Measurements from ENCODE around the gene B3GALT6.

The B3GALT6 gene

DNA sequence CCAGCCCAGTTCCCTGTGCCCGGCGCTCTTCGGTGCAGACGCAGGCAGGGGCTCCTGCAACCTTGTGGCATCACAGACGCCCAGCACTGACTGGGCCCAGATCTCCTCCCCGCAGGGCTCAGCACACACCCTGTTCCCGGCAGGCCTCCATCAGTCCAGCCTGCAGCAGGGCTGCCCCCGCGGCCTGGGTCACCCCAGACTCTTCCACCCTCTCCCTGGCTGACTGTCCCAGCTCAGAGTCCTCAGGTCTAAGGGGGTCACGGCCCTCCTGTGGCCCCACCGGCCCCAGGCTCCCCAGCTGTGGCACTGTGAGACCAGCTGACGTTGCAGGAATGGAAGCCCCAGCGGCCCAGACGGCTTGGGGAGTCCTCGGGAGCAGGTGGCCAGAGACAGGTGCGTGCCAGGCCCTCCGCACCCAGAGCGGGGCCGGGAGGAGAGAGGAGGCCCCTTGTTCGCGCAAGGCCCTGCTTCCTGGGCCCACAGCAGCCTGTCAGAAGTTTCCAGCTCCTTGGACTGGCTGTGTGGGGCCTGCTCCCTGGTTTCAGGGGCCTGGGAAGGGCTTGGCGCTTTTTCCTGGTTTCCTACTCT, 4.2 kb downstream of the B3GALT6 start:
- no peak for DNase-seq (ENCODE audit: low spot score)
- TF ChIP-seq, protein P1, sequence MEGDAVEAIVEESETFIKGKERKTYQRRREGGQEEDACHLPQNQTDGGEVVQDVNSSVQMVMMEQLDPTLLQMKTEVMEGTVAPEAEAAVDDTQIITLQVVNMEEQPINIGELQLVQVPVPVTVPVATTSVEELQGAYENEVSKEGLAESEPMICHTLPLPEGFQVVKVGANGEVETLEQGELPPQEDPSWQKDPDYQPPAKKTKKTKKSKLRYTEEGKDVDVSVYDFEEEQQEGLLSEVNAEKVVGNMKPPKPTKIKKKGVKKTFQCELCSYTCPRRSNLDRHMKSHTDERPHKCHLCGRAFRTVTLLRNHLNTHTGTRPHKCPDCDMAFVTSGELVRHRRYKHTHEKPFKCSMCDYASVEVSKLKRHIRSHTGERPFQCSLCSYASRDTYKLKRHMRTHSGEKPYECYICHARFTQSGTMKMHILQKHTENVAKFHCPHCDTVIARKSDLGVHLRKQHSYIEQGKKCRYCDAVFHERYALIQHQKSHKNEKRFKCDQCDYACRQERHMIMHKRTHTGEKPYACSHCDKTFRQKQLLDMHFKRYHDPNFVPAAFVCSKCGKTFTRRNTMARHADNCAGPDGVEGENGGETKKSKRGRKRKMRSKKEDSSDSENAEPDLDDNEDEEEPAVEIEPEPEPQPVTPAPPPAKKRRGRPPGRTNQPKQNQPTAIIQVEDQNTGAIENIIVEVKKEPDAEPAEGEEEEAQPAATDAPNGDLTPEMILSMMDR (IDR thresholded peaks at IDR 0.05; ENCODE audit: borderline replicate concordance, control extremely low read depth, extremely low read depth, insufficient read depth, missing control alignments) = no peak
- in situ Hi-C loops (cut with MboI; ENCODE audit: low sequenced_read_pairs, unreplicated experiment) = no loop called here

DNA sequence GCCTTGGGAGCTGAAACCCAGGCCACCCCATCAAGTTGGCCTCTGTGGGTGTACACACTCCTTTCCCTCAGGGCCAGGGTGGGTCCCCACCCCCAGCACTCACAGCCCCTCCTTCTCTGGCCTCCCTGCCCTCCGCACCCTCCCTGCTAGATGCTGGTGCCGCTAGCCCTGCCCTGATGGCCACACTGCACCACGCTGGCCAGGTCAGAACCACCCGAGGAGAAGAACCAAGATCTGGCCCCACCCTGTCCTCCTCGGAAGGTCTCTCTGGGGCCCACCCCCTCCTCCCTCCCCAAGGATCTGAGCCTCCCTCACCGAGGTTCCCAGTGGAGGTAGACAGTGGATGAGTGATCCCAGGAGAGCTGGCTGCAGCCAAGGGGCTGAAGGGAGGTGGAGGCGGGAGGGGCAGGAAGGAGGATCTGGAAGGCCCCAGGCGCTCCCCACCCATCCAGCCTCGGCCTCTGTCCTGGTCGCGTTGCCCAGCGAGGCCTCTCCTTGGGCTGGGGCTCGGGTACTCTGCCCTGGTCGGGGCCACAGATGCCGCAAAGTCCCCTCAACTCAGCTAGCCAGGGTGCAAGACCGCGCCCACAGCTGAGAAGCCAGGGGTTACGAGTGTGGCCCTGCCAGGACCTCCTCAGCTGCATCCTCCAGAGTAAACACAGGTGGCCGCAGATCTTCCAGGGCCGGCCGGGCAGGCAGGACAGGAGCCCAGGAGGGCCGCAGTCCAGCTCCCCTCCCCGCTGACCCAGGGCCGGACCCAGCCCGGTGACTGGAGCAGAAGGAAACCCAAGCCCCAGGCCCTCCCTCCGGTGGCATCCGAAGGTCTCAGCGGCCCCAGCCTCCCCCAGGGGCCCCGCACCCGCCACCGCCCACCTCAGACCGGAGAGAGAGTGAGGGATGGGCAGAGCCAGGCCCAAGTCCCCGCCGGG, 5.2 kb downstream of the B3GALT6 start:
- TF ChIP-seq, protein P1 (IDR thresholded peaks at IDR 0.05; ENCODE audit: borderline replicate concordance, control extremely low read depth, extremely low read depth, insufficient read depth, missing control alignments) = no peak
- no peak for DNase-seq (ENCODE audit: low spot score)
- in situ Hi-C loops (cut with MboI; ENCODE audit: low sequenced_read_pairs, unreplicated experiment) = no loop called here

DNA sequence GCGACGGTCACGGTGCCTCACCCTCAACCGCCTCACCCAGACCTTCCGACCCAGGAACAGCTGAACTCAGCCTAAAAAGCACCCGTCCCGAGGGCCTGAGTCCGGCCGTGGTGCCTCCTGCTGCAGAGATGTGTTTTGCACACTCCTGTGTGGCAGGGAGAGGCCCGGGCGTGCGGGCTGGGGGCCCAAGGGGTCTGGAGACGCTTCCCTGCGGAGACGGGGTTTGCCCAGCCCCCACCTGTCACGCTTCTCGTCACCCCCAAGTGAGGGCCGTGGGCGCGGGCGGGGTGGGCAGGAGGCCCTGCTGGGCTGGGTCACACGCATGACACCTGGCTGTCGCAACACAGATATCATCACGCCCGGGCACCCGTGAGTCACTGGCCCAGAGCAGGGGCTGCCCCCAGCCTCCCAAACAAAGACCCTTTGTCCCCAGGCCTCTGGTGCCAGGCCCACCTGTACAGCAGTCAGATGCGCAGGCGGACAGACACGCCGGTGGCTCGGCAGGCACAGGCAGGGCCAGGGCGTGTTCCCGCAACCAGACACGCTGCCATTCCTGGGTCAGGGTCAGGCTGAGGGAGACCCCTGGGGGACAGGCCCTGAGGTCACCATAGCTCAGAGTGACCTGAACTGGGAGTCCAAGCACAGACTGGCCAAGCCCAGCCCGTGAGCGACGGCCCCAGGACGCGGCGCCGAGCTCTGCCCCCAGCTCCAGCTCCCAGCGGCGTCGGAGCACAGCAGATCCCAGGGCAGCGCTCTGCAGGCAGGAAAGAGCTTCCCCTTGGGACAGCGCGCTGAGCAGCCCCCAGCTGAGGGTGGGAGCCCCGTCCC, 6.1 kb downstream of the B3GALT6 start:
- DNase-seq (ENCODE audit: low spot score) = no peak
- in situ Hi-C loops (cut with MboI; ENCODE audit: low sequenced_read_pairs, unreplicated experiment) = no loop called here
- TF ChIP-seq, protein P1 (IDR thresholded peaks at IDR 0.05; ENCODE audit: borderline replicate concordance, control extremely low read depth, extremely low read depth, insufficient read depth, missing control alignments) = no peak

DNA sequence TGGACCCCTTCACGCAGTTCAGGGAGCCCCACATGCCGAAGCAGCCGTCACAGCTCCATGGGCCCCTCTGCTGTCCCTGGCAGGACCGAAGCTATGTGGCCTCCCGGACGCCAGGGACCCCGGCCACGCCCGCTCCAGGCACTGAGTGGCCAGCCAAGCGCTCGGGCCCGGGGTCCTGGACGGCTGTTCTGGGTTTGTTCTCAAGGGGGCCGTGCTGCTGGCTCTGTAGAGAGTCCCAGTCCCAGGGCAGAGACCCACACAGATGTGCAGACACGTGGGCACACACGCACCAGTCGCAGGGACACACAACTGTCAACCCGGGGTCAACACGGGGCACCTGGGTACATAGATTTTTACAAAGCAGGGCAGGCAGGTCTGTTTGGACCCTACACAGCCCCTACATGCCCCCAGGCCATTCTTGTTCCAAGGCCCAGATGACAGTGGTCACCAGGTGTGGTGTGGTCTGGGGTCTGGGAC, 6.7 kb downstream of the B3GALT6 start:
- no peak for DNase-seq (ENCODE audit: low spot score)
- in situ Hi-C loops (cut with MboI; ENCODE audit: low sequenced_read_pairs, unreplicated experiment) = no loop called here

DNA sequence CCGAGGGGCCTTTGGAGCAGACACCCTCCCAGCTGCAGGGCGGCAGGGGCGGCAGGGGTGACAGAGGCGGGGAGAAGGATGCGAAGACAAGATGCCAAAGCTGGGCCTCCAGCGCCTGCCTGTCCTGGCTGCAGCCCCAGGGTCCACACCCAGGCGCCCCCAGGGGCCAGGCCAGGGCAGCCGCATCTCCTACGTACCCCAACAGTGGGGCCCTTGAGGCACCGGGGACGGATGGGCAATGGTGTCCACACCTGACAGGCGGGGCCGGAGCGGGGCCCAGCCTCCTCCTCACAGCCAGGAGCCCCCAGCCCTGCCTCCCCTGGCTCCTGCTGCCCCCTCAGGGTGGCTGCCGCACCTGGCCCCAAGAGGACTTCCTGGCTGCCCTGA, 7.2 kb downstream of the B3GALT6 start:
- DNase-seq (ENCODE audit: low spot score) = no peak
- in situ Hi-C loops (cut with MboI; ENCODE audit: low sequenced_read_pairs, unreplicated experiment) = no loop called here
- TF ChIP-seq, protein P1 (IDR thresholded peaks at IDR 0.05; ENCODE audit: borderline replicate concordance, control extremely low read depth, extremely low read depth, insufficient read depth, missing control alignments) = no peak

More for the DNA sequence above, 6.7 kb downstream of the B3GALT6 start:
- TF ChIP-seq, protein P1 (IDR thresholded peaks at IDR 0.05; ENCODE audit: borderline replicate concordance, control extremely low read depth, extremely low read depth, insufficient read depth, missing control alignments) = no peak
